DMS114 treated with DMSO at 0.1 percent for 48 hours (cell line): ENCODE data around the gene IL1RAP.
"Not testable (repeated sequence)": the region's sequence is repeated elsewhere in the genome, so short reads cannot be mapped to it uniquely, and the experiment has no call there.

ENCODE experiments used
- DNase-seq: peaks from one replicate; lab custom pipeline; 2025; ENCODE audit not compliant: unreplicated experiment; lab: John Stamatoyannopoulos, UW

Gene IL1RAP

GRCh38 chr3:190505381-190506003, 8.4 kb upstream of the IL1RAP start:
- no peak for DNase-seq

DNA sequence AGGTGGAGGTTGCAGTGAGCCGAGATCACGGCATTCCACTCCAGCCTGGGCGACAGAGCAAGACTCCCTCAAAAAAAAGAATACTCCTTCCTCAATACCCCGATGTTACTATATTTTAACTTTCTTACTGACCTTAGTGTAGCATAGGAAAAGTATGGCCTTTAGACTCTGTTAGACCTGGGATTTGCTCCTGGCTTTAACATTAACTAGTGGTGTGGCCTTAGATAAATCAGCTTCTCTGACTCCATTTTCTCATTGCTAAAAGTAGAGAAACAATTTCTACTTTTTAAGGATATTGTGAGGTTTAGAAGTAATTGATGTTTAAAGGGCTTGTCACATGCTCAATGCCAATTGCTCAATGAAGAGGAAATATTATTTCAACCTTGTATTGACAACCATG, 7.6 kb upstream of the IL1RAP start:
- DNase-seq: no peak

DNA sequence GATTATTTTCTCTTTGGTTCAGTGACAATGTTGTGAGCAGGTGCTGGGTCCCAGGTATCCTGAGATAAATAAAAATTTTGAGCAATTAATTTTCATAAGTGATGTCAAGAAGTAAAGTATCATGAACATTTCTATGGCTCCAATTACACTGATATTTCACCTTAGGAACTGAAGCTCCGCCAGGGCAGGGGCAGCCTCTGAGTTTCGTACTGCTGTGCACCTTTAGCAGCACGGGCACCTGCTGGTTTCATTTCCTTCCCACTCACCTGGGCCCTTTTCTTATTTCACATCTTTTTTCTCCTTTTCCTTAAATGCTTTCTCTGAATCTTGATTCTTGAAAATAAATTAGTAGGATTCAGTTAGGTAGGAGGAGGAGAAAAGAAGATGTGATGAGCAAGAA, 1.2 kb upstream of the IL1RAP start:
- DNase-seq: no peak

DNA sequence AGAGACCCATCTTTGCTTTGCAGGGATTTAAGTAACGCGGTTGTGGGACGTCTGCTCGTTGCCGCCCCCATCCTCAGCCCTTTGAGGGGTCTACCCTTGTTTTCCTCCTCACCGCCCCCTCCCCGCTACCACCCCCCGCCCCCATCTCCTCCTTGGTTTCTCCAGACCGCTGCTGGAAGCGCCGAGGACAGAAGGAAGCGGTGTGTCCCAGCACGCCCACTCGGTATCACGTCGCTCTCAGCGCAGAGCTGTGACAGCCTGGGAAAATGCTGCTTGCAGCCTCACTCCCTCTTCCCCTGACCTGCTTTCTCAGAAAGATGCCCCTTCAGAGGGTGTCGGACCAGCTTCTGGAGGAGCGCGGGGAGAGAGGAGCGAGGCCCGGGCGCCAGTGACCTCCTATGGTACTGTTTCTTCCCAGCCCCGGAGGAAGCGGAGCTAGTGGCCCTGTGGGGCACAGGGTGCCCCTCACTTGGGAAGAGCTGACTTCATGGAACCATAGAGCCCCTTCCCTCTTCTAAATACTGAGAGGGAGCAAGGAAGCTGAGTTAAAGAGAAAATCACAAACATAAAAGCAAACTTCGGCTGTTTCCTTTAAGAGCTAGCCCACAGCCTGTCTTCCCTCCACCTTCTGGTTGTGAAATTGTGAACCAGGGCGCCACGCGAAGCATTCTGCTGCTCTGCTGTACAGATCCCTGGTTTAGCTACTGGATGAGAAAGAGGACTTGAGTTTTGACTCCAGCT, 698 bp downstream of the IL1RAP start:
- DNase-seq: no peak

GRCh38 chr3:190516416-190516815, 2.5 kb downstream of the IL1RAP start:
- DNase-seq: no peak

DNA sequence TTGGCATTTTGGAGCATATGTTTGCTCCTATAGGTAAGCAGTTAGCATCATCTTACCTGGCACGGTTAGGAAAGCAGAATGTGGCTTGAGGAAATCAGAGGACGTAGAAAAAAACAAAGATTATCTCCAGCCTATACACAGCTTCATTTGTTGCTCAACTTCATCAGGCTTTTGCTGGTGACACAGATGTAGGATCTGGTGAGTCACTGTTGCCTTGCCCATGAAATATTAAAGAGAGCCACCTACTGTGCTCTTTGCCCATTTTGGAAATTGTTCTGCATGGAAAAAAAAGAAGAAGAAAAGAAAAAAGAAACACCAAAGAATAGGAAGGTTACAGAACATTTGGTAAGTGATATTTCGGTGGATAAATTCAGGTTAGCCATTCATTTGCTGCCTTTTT, 3.8 kb downstream of the IL1RAP start:
- DNase-seq: no peak

GRCh38 chr3:190518531-190518930, 4.6 kb downstream of the IL1RAP start:
- not testable (repeated sequence) for DNase-seq

- no peak for DNase-seq
These were observed 6.0 kb downstream of the IL1RAP start for GRCh38 chr3:190519886-190520285.

DNA sequence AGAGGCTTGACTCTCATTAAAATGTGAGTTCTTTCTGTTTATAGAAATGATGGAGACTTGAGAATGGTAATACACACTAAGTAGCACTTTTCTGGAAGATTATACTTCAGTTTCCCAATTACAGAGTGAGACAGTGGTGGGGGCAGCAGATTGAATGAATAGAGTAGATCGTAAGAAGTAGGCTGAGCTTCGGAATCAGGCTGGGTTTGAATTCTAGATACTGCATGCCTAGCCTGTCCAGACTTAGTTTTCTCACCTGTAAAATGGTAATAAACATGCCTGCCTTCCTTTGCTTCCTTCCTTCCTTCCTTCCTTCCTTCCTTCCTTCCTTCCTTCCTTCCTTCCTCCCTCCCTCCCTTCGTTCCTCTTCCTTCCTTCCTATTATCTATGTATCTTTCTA, 8.1 kb downstream of the IL1RAP start:
- no peak for DNase-seq

DNA sequence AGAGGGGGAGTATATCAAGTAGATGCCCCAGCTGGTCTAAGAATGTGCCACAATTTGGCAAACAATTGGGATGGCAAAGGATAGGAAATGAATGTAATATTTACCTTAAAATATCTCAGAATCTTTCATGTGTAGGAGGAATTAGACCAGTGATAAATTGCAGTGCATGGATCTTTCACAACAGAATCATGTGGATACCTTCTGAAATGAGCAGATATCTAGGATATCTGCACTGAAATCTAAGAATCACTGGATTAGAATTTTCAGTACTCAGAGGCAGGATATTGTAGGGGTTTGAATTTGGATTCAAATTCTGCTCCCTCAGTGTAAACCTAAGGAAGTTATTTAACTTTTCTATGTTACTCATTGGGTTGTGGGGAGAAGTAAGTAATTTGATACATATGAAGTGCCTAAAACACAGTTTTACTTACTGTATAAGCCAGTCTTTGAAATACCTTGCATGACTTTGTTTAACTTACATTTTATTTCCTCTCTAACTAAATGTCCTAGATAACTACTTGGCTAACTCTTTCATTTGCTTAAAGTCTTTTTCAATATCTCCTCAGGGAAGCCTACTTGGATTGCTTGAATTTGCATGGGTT, 8.8 kb downstream of the IL1RAP start:
- DNase-seq: no peak

DNA sequence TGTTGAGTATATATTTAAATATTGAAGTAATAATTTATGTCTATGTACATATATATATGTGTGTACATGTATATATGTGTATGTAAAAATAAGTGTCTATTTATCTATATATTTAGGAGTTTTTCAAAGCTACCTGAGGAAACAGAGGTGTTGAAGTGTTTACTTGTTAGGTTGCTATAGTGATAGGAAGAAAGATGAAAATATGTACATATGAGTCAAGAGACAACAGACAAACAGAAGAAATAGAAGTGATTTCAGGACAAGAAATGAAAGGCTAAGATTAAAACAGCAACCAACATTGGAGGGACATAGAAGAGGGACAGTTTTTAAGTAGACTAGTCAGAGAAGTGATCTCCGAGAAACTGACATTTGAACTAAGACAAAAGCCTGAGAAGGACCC, 11.1 kb downstream of the IL1RAP start:
- DNase-seq: no peak

DNA sequence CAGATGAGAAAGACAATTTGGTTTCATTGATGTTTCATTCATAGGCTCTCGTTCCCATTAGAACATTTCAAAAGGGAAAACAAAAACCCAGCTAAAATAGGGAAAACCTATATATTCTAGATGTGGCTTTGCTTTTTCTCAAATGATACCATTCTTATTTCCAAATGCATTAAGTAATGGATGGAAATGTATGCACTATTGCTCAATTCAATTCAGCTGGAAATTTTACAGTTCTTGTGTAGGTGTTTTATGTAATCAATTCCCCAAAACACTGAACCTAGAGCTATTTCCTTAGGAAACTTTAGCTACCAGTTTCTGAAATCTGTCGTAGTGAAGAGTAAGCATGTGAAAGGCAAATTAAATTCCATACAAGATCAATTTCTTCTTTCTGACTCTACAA, 11.7 kb downstream of the IL1RAP start:
- DNase-seq: no peak

GRCh38 chr3:190526787-190527762, 13.2 kb downstream of the IL1RAP start:
- no peak for DNase-seq

- no peak for DNase-seq
These were observed 14.8 kb downstream of the IL1RAP start for GRCh38 chr3:190528706-190529105.

GRCh38 chr3:190531406-190531805, 17.5 kb downstream of the IL1RAP start:
- no peak for DNase-seq

DNA sequence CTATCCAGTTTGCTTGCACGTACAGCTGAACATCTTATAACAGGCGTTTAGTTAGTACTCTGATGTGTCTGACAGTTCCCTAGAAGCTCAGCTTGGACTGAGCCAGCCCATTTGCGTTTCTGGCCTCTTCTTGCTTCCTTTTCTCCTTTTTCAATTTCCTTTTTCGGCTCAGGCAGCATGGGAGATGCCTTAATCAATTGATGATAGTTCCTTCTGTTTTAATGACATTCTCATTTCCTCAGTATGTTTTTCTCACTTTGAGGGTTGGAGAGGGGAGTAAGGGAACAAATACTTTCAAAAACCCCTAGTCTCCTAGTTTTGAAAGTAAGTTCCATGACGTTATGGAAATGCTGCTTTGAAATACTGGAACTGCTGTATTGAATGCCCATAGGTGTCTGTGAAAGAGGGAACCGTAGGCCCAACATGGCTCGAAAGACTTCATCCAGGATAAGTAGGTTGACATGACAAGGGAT, 18.9 kb downstream of the IL1RAP start:
- DNase-seq: no peak

DNA sequence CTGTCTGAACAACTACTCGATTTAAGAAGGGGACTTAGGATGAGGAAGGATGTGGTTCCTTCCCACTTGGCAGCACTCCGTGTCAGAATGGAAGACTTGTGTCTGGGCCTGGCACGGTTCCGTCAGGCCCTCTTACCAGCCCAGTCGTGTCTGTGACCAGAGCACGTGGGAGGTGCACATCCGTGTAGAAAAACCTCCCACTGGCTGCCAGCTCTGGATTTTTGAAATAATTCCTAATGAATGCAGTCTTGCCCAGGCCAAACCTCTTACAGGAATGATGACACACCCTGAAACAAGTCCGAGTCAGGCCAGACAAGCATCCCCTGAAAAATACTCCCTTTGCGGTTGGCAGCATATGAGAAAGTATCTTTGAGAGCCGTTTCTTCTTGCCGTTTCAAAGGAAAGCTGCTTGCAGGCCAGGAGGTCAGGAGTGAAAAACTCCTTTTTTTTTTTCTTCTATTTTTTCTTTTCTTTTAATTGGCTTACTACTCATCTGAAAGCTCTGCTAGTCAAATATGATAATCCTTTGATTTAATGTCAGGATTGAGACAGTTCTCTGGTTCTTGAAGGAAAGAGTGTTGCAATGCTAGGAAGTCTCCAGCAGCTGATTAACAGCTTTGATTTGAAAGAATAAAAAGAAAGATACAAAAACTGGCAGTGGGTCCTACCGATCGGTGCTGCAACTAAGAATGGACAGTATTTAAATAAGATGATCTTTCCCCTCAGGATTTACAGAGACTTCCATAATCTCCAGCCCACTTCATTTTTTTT, 19.8 kb downstream of the IL1RAP start:
- DNase-seq: no peak

DNA sequence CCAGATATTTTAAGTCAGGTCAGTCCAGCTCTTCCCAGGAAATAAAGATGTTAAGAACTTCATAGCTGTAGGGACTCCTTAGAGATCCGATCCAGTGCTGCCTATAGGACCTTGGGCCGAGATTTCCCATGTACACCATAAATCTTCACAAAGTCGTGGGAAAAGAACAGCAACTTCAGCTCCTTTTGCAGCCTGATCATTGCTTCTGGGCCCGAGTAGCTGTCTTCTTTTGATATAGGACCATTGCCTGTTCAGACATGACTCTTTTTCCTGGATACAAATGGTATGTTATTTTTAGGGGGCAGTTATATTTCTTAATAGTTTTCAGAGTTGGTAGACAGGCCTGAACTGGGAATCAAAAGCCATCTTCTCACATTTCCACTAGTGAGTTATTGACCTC, 20.5 kb downstream of the IL1RAP start:
- DNase-seq: no peak

- DNase-seq: no peak
These were observed 21.1 kb downstream of the IL1RAP start for GRCh38 chr3:190534986-190535385.

DNA sequence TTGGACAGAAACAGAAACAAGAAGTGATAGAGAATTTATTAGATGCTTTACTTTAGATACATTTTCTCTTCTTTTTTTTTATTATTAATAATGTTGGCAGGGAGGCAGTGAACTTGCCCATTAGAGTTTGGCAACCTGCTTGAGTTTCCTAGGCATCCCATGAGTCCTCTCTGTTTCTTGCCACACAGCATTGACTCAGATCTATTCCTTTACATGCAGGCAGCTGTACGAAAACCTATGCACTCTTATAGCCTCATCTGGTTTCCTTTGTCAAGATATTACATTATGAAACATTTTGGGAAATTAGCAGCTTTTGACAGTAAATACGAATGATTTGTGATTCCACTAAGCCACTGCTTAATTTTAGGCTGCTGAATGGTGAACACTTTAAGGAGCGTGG, 23.3 kb downstream of the IL1RAP start:
- no peak for DNase-seq
